B cell (primary cell): ENCODE measurements around the gene LMBR1L. TPM values are rescaled to one million over a fixed set of nuclear protein-coding genes. Genes with fewer than 3 reads are reported as not detected.
A peak's percentile ranks its signal among the peaks of the same experiment; 100 is the strongest.

ENCODE experiments used
- ATAC-seq: fragments of 200-7000 bp; cut with Tn5 transposase; one replicate; pipeline ENCODE4 v1.10.0; 2021; ENCODE audit warnings: low read depth, mild to moderate bottlenecking, moderate number of reproducible peaks, moderate library complexity
- CTCF ChIA-PET: fragments of 350-600 bp; sonication (Branson Sonifier 250); formaldehyde crosslinking; loops from one replicate; lab custom pipeline; 2021; ENCODE audit warnings: antibody characterized with exemption, inconsistent platforms; lab: Charles Lee
- POLR2A ChIA-PET: fragments of 350-600 bp; sonication (Branson Sonifier 250); formaldehyde crosslinking; loops from one replicate; lab custom pipeline; 2021; ENCODE audit warnings: antibody characterized with exemption; lab: Charles Lee
- DNase-seq: peaks from one replicate; pipeline ENCODE4 v3.0.0; 2013
- H2AFZ ChIP-seq: 2 replicates; pipeline ENCODE4 v1.6.1; 2012; ENCODE audit warnings: mild to moderate bottlenecking, low read depth, low read length; ENCODE audit not compliant: insufficient read depth, poor library complexity, severe bottlenecking
- H3K27ac ChIP-seq, 2 donors: 1 replicate in 1 of 2; 2 replicates in 1 of 2; pipeline ENCODE4 v1.5.1; 2012 to 2013; ENCODE audit warnings: low read length in 2 of 2, mild to moderate bottlenecking in 2 of 2, moderate library complexity in 1 of 2
- H3K27me3 ChIP-seq, 4 experiments: fragments of 200-600 bp in 1 of 4; sonication (generic) in 1 of 4; replicated peaks in 1 of 4; 1 replicate in 2 of 4; 2 replicates in 2 of 4; pipeline versions ENCODE4 v1.6.1 to v1.7.0; 2013 to 2016; ENCODE audit warnings: low read length in 3 of 4, mild to moderate bottlenecking in 2 of 4, mixed read lengths in 1 of 4, moderate library complexity in 1 of 4; ENCODE audit not compliant: insufficient read depth in 4 of 4, control insufficient read depth in 3 of 4; ENCODE audit errors: control extremely low read depth in 1 of 4
- H3K36me3 ChIP-seq, 2 experiments: replicated peaks in 1 of 2; 1 replicate in 1 of 2; 2 replicates in 1 of 2; pipeline versions ENCODE4 v1.6.1 to v1.7.1; 2013; ENCODE audit warnings: low read length in 1 of 2; ENCODE audit not compliant: insufficient read depth in 2 of 2, control insufficient read depth in 1 of 2; ENCODE audit errors: control extremely low read depth in 1 of 2, extremely low read depth in 1 of 2
- H3K4me1 ChIP-seq, 2 donors: fragments of 200-600 bp in 1 of 2; sonication (generic) in 1 of 2; 1 replicate in 1 of 2; 2 replicates in 1 of 2; pipeline versions ENCODE4 v1.5.1 to v1.6.1; 2013 to 2017; ENCODE audit warnings: low read length in 2 of 2; ENCODE audit not compliant: control insufficient read depth in 2 of 2, insufficient read depth in 2 of 2
- H3K4me2 ChIP-seq: replicated peaks from 2 replicates; pipeline ENCODE3; 2012; ENCODE audit warnings: mild to moderate bottlenecking, low read depth, low read length; ENCODE audit not compliant: poor library complexity, severe bottlenecking
- H3K4me3 ChIP-seq, 5 experiments: fragments of 200-600 bp in 1 of 5; sonication (generic) in 1 of 5; 1 replicate in 3 of 5; 2 replicates in 2 of 5; pipeline versions ENCODE4 v1.5.1 to v1.7.0; 2011 to 2016; ENCODE audit warnings: low read length in 4 of 5, mild to moderate bottlenecking in 4 of 5, low read depth in 2 of 5, control low read depth in 1 of 5, moderate library complexity in 1 of 5; ENCODE audit not compliant: insufficient read depth in 1 of 5; ENCODE audit errors: control extremely low read depth in 1 of 5, extremely low read depth in 1 of 5
- H3K79me2 ChIP-seq: fragments of 200-600 bp; sonication (generic); one replicate; pipeline ENCODE4 v1.6.0; 2016; ENCODE audit warnings: low read length; ENCODE audit not compliant: control insufficient read depth, insufficient read depth
- H3K9ac ChIP-seq: fragments of 200-600 bp; sonication (generic); 2 replicates; pipeline ENCODE4 v1.6.1; 2017; ENCODE audit warnings: mild to moderate bottlenecking, low read length, moderate library complexity
- H3K9me3 ChIP-seq, 3 donors: one replicate each; pipeline versions ENCODE4 v1.6.1 to v1.7.1; 2013; ENCODE audit warnings: low read length in 2 of 3; ENCODE audit not compliant: control insufficient read depth in 2 of 3, insufficient read depth in 1 of 3; ENCODE audit errors: control extremely low read depth in 1 of 3
- H4K20me1 ChIP-seq: 2 replicates; pipeline ENCODE4 v1.6.0; 2012; ENCODE audit warnings: mild to moderate bottlenecking, low read length; ENCODE audit not compliant: insufficient read depth, control insufficient read depth, poor library complexity, severe bottlenecking
- H3K27ac Mint-ChIP-seq: one replicate; pipeline ENCODE4 v1.8.0; 2021; ENCODE audit warnings: mixed read lengths
- H3K27me3 Mint-ChIP-seq: one replicate; pipeline ENCODE4 v1.8.0; 2021; ENCODE audit warnings: mixed read lengths
- H3K4me1 Mint-ChIP-seq: one replicate; pipeline ENCODE4 v1.8.0; 2021; ENCODE audit warnings: mixed read lengths
- H3K4me3 Mint-ChIP-seq: one replicate; pipeline ENCODE4 v1.8.0; 2021; ENCODE audit warnings: mixed read lengths
- H3K9me3 Mint-ChIP-seq: one replicate; pipeline ENCODE4 v1.8.0; 2022; ENCODE audit warnings: mixed read lengths; ENCODE audit not compliant: insufficient read depth
- CTCF ChIP-seq: fragments of 200-600 bp; IDR thresholded peaks from one replicate; pipeline ENCODE4 v1.8.0; 2022; ENCODE audit warnings: antibody characterized with exemption, mild to moderate bottlenecking
- EZH2 ChIP-seq: IDR thresholded peaks from 2 replicates; pipeline ENCODE4 v1.6.1; 2012; ENCODE audit warnings: borderline replicate concordance, low read depth, mild to moderate bottlenecking, moderate library complexity, low read length; ENCODE audit not compliant: insufficient read depth, poor library complexity, severe bottlenecking
- WGBS: methylation state at CpG from one replicate; pipeline ENCODE4 v1.1.5; 2013; ENCODE audit warnings: missing lambda C conversion rate; ENCODE audit not compliant: insufficient coverage; 5-methylcytosine and 5-hydroxymethylcytosine counted together
- intact Hi-C: fragments of 100-400 bp; cut with micrococcal nuclease; formaldehyde crosslinking; loops from one replicate; pipeline ENCODE4 v1.10.0; 2022
- polyA minus RNA-seq: library from RNA; depleted of rRNA, polyadenylated mRNA; stranded (reverse); fragments of >200 nt; gene quantifications from 2 replicates; pipeline ENCODE4 v1.2.3, GENCODE V29; 2012
- polyA plus RNA-seq: library from polyadenylated mRNA; depleted of rRNA; stranded (reverse); fragments of >200 nt; gene quantifications from 2 replicates; pipeline ENCODE4 v1.2.3, GENCODE V29; 2012
- total RNA-seq, 2 donors: library from RNA; stranded (reverse); fragments of 120-200 nt in 1 of 2; gene quantifications; 1 replicate in 1 of 2; 2 replicates in 1 of 2; pipeline versions ENCODE4 v1.2.3 to v1.2.4, GENCODE V29; 2013 to 2022

Gene LMBR1L
- 182 and 187 TPM in 2 replicates for total RNA-seq
- 63.9 TPM for total RNA-seq (2013)
- polyA plus RNA-seq: 133 and 136 TPM in 2 replicates
- polyA minus RNA-seq: 114 and 131 TPM in 2 replicates

GRCh38 chr12:49110464-49111155 is at the start of gene LMBR1L:
TSS of gene LMBR1L (minus strand) at chr12:49110847. CDS start at chr12:49110555, 292 bp downstream.
- Mint-ChIP-seq H3K4me3 (peak within 1 kb of the TSS; percentile 96), H3K27ac (peak within 1 kb of the TSS; percentile 96), H3K9me3 (no peaks in the 10 kb centered on the region), H3K4me1 (peaks cover 44% of the 10 kb centered on the region), H3K27me3 (no peaks in the 10 kb centered on the region)
- intact Hi-C loops: loop anchor here (1.0 to 2.0 kb wide), 7 partner anchors 12 to 124 kb away; partner anchors contain the start of genes PRKAG1 and TUBA1A
- Histone ChIP-seq H3K9me3 (no peaks in the 10 kb centered on the region), H3K4me1 (peaks cover 16 to 23% of the 10 kb centered on the region in 2 donors), H2AFZ (peak within 1 kb of the TSS; percentile 90), H3K36me3 (peaks cover 0 to 16% of the 10 kb centered on the region in 2 experiments), H3K4me2 (peak within 1 kb of the TSS; percentile 89), H3K9ac (peak within 1 kb of the TSS; percentile 97), H3K79me2 (peaks cover 33% of the 10 kb centered on the region), H3K27ac (peak within 1 kb of the TSS; percentile 88 to 90), H4K20me1 (peaks cover 17% of the 10 kb centered on the region), H3K4me3 (peak within 1 kb of the TSS; percentile 61 to 99 (median 86)), H3K27me3 (no peaks in the 10 kb centered on the region)
- no peak for TF ChIP-seq EZH2
- peak; percentile 66 for TF ChIP-seq CTCF
- POLR2A ChIA-PET: interaction anchor here (0.5 to 4.3 kb wide), 8 partner anchors 12 to 155 kb away, joined by 3 to 47 read pairs (median 4); partner anchors contain the start of genes RHEBL1, TUBA1A, TUBA1B and TUBA1C
- DNase-seq (peak; percentile 99), ATAC-seq (peak; percentile 93)
- CTCF ChIA-PET: interaction anchor here (0.6 to 17.6 kb wide), 15 partner anchors 13 to 357 kb away, joined by 3 to 193 read pairs (median 5); partner anchors contain the start of genes DHH, TUBA1A and TUBA1B
- under 1% methylated on average over 43 of the region's 43 CpGs for WGBS
